HG03442 (cell line): ENCODE results near the gene FABP3.

ENCODE experiments used
- ATAC-seq: cut with Tn5 transposase; IDR thresholded peaks from one replicate; pipeline ENCODE4 v1.9.1; 2021; ENCODE audit warnings: mild to moderate bottlenecking, moderate library complexity; ENCODE audit not compliant: unreplicated experiment

FABP3 gene

DNA sequence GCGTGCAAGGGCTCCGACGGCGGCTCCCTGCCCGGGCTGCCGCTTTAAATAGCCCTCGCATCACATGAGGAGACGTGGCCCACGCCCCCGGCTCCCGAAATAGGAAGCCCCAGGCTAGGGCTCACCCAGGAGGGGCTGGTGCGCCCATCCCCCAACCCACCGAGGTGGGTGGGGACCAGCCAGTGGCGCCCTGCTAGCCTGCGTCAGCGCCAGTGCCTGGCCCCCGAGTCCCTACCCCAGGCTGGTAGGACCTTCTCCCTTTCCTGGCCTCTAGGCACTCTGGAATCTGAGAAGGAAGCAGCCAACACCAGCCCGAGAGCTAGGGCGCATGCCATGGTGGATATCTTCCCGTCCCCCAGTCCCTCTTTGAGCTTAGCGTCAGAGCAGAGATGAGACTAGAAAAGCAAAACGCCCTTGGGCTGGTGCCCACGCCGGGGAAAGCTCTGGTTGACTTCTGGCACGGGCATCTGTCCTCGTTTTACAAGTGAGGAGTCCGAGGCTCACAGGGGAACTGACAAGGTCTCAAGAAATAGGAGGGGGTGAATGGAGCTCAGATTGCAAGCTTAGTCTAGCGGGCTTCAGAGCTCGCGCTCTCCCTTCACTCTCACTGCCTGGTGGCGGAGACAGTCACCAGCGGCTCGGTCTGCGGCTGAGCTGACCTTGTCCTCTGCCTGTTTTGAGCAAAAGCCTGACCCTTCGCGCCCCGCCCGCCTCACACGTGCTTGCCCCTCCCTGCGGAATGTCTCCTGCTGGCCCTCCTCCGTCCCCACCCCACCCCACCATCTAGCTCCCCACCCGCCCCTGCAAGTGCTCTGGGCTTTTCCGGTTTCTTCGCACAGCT, at the start of gene FABP3:
Gene FABP3, minus strand, starts transcription at position 21 of the 841 bp plus-strand sequence. CDS start 62 bp downstream, outside the sequence.
- no peak for ATAC-seq

- ATAC-seq = no peak
Measured at GRCh38 chr1:31421371-31422040, 48.6 kb upstream of the FABP3 start.

DNA sequence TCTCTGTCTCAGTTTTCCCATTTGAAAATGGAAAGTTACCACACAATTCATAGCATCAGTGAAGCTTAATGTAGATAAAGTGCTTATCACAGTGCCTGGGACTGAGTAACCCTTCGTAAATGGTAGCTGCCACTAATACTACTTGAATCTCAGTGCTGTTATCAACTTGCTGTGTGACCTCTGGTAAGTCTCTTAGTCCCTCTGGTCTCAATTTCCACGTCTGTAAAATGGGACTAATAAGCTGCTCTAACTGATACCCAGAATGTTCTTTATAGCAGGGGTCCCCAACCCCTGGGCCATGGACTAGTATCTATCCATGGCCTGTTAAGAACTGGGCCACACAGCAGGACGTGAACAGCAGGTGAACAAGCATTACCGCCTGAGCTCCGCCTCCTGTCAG, 47.8 kb upstream of the FABP3 start:
- no peak for ATAC-seq

DNA sequence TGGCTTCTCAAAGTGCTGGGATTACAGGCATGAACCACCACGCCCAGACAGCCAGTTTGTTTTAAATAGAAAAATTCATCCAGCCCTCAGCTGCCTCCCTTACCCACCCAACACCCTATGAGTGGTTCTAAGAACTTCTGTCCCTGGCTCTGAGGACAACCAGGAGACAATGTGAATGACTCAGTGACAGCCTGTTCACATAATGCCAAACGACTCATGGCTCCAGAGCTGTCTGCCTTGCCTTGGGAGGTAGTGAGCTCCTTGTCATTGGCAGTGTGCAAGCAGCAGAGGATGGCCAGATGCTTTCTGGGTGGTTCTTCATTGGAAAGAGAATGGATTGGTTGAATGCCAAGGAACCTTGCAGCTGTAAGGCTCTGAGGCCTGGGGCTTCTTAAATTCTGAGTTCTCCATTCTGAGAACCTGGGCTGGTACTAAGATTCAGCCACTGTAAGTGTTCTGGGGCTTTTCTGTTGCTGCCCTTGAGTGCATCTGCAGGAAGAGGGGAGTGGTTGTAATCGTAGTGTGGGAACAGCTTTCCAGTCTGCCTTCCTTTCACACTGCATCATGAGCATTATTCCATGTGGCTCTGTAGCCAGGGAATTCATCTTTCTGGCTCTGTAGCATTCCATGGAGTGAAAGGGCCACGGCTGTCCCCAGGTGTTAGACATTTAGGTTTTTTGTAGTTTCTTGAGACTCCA, 45.9 kb upstream of the FABP3 start:
- ATAC-seq = no peak

GRCh38 chr1:31417148-31417547, 44.3 kb upstream of the FABP3 start:
- no peak for ATAC-seq

- ATAC-seq = no peak
Measured at GRCh38 chr1:31416101-31416736, 43.3 kb upstream of the FABP3 start.

GRCh38 chr1:31415658-31416057, 42.8 kb upstream of the FABP3 start:
- no peak for ATAC-seq

DNA sequence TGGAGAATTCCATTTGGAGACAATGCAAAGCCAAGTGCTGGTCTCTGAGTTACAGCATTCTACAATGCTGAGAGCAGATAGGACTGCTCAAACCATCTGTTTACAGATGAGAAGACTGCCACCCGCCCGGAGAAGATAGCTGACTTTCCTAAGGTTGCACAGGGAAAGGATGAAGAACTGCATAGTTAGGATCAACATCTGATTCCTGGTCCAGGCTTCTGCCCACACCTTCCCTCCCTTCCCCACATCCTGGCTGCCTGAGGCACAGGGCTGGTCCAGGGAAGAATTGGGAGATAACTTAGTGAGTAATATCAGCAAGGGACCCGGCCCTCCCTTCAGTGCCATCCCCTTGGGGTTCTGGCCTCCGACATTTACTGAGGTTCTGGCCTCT, 42.1 kb upstream of the FABP3 start:
- no peak for ATAC-seq

DNA sequence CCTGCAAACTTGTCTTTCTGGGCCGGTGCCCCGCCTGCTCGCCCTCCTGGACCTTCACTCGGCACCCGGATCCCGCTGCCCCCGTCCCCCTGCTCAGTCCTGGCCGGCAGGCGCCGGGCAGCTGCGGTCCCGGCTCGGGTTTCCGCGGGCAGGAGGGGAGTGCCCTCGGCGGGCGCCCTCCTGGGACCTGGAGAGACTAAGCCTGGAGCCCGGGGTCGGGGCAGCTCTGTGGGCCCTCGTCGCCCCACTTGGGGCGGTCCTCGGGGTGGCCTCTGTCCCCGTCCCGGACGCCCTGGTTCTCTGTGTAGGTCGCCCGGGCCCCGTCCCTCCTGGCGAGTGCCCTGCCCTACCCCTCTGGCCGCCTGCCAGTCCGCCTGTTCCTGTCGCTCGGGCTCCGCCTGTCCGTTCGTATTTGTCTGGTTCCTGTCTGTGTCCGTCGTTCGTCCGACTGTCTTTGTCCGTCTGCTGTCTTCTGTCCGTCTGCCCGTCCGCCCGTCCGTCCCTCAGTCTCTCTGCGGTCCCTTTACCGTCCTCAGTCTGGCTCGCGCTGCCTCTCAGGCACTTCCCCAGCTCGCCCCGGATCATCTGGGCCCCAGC, 40.6 kb upstream of the FABP3 start:
- ATAC-seq = no peak

DNA sequence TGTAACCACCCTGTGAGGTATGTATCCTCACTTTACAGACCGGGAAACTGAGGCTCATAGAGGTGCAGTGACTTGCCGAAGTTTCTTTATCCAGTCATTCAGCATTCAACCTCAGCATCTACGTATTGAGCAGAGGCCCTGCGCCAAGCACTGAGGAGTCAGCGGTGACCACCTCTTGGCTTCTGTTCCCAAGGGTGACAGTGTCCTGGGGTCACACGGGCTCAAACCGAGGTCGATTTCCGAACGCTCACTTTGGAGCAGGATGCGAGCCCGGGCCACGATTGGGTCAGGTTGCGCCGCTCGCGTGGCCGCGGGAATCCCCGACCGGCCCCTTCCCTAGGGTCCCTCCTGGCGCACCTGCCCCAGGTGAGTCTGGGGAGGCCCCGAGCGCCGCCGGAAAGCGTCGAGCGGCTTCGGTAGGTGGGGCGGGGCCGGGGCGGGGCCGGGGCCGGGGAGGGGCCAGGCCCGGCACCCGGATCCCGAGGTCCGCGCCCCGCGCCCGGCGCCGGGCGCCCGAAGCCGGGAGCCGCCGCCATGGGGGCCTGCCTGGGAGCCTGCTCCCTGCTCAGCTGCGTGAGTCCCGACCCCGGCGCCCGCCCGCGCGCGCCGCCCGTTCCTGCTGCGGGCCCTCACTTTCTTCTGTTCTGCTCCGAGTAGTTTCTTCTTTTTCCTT, 40.0 kb upstream of the FABP3 start, which contains the start of gene SERINC2:
Gene SERINC2, plus strand, starts transcription at position 482 of the 673 bp plus-strand sequence. Its CDS starts 53 bp downstream, at position 535.
- no peak for ATAC-seq

GRCh38 chr1:31412205-31412604, 39.3 kb upstream of the FABP3 start:
- no peak for ATAC-seq

- ATAC-seq = no peak
Measured at GRCh38 chr1:31410871-31411270, 38.0 kb upstream of the FABP3 start.

GRCh38 chr1:31409946-31410858, 37.3 kb upstream of the FABP3 start:
- no peak for ATAC-seq

- no peak for ATAC-seq
Measured at GRCh38 chr1:31408788-31409318, 36.0 kb upstream of the FABP3 start.

GRCh38 chr1:31407029-31407626, 34.3 kb upstream of the FABP3 start:
- no peak for ATAC-seq

- no peak for ATAC-seq
Measured at GRCh38 chr1:31405578-31406245, 32.8 kb upstream of the FABP3 start.

- ATAC-seq = no peak
Measured at GRCh38 chr1:31401241-31401640, 28.4 kb upstream of the FABP3 start.

DNA sequence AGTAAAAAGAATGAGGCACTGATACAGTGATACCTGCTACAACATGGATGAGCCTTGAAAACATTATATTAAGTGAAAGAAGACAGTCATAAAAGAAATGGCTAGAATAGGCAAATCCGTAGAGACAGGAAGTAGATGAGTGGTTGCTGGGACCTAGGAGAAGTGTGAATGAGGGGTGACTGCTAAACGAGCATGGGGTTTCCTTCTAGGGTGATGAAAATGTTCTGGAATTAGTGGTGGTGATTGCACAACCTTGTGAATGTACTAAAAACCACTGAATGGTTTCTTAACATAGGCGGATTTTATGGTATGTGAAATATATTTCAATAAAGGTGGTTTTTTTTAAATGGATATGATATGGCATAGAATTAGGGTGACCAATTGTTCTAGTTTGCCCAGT, 27.5 kb upstream of the FABP3 start:
- ATAC-seq = no peak
